PC-9 (cell line): ENCODE measurements around the gene TBC1D2.

Experiments used
- CTCF ChIP-seq: fragments of 200-600 bp; sonication (generic); conservative IDR thresholded peaks from 2 replicates; pipeline ENCODE4 v1.6.1; 2017; ENCODE audit warnings: mixed run types, antibody characterized with exemption, mild to moderate bottlenecking, moderate library complexity
- EZH2 ChIP-seq: fragments of 200-600 bp; sonication (generic); IDR thresholded peaks from 2 replicates; pipeline ENCODE4 v1.8.0; 2017; ENCODE audit warnings: antibody characterized with exemption, low read depth

GRCh38 chr9:98303633-98304125 lies 48.2 kb upstream of the TBC1D2 start:
- TF ChIP-seq CTCF (no peak), EZH2 (no peak)
